Neutrophil (primary cell): ENCODE measurements around the gene RAB31.

Experiments
- H3K27ac ChIP-seq: fragments of 200-600 bp; sonication (generic); 2 replicates; pipeline ENCODE4 v1.5.1; 2016; ENCODE audit warnings: mild to moderate bottlenecking, moderate library complexity
- H3K27me3 ChIP-seq: fragments of 200-600 bp; sonication (generic); 2 replicates; pipeline ENCODE4 v1.6.0; 2016; ENCODE audit warnings: mild to moderate bottlenecking
- H3K36me3 ChIP-seq: fragments of 200-600 bp; sonication (generic); 2 replicates; pipeline ENCODE4 v1.5.1; 2017
- H3K4me1 ChIP-seq, 2 experiments: fragments of 200-600 bp in 1 of 2; sonication (generic) in 1 of 2; 1 replicate in 1 of 2; 2 replicates in 1 of 2; pipeline versions ENCODE4 v1.5.1 to v1.6.1; 2013 to 2016; ENCODE audit warnings: low read depth in 1 of 2, low read length in 1 of 2, mild to moderate bottlenecking in 1 of 2, moderate library complexity in 1 of 2; ENCODE audit not compliant: control insufficient read depth in 1 of 2, insufficient read depth in 1 of 2
- H3K4me3 ChIP-seq, 2 experiments: fragments of 200-600 bp in 1 of 2; sonication (generic) in 1 of 2; 1 replicate in 1 of 2; 2 replicates in 1 of 2; pipeline ENCODE4 v1.5.1; 2013 to 2016; ENCODE audit warnings: low read depth in 1 of 2, low read length in 1 of 2, mild to moderate bottlenecking in 1 of 2, moderate library complexity in 1 of 2
- H3K9me3 ChIP-seq: fragments of 200-600 bp; sonication (generic); 2 replicates; pipeline ENCODE4 v1.5.1; 2016
- TF ChIP-seq, protein P1 (sequence below): fragments of 200-600 bp; sonication (generic); IDR thresholded peaks from 2 replicates; pipeline ENCODE4 v1.5.1; 2016; ENCODE audit warnings: antibody characterized with exemption

The RAB31 gene

DNA sequence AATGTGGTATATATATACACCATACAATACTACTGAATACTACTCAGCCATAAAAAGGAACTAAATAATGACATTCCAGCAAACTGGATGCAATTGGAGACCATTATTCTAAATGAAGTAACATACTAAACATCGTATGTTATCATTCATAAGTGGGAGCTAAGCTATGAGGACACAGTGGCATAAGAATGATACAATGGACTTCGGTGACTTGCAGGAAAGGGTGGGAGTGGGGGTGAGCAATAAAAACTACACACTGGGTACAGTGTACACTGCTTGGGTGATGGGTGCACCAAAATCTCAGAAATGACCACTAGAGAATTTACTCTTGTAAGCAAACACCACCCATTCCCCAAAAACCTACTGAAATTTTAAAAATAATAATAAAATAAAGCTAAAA lies 87.9 kb downstream of the RAB31 start:
- no peaks in the 10 kb centered on the region for H3K27me3 ChIP-seq
- TF ChIP-seq, protein P1, sequence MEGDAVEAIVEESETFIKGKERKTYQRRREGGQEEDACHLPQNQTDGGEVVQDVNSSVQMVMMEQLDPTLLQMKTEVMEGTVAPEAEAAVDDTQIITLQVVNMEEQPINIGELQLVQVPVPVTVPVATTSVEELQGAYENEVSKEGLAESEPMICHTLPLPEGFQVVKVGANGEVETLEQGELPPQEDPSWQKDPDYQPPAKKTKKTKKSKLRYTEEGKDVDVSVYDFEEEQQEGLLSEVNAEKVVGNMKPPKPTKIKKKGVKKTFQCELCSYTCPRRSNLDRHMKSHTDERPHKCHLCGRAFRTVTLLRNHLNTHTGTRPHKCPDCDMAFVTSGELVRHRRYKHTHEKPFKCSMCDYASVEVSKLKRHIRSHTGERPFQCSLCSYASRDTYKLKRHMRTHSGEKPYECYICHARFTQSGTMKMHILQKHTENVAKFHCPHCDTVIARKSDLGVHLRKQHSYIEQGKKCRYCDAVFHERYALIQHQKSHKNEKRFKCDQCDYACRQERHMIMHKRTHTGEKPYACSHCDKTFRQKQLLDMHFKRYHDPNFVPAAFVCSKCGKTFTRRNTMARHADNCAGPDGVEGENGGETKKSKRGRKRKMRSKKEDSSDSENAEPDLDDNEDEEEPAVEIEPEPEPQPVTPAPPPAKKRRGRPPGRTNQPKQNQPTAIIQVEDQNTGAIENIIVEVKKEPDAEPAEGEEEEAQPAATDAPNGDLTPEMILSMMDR = no peak
- H3K9me3 ChIP-seq = no peaks in the 10 kb centered on the region

GRCh38 chr18:9796935-9797549 lies 88.9 kb downstream of the RAB31 start:
- Histone ChIP-seq H3K4me1 (peaks cover 19 to 26% of the 10 kb centered on the region in 2 experiments), H3K36me3 (peaks cover 5% of the 10 kb centered on the region), H3K27me3 (no peaks in the 10 kb centered on the region), H3K9me3 (no peaks in the 10 kb centered on the region), H3K4me3 (no peak overlapping the region), H3K27ac (peak overlapping the region; percentile 51)
- TF ChIP-seq, protein P1 = no peak

More for the DNA sequence above, 87.9 kb downstream of the RAB31 start:
- Histone ChIP-seq H3K36me3 (peaks cover 5% of the 10 kb centered on the region), H3K4me3 (no peak overlapping the region), H3K27ac (peak overlapping the region; percentile 51), H3K4me1 (peaks cover 22 to 32% of the 10 kb centered on the region in 2 experiments)

DNA sequence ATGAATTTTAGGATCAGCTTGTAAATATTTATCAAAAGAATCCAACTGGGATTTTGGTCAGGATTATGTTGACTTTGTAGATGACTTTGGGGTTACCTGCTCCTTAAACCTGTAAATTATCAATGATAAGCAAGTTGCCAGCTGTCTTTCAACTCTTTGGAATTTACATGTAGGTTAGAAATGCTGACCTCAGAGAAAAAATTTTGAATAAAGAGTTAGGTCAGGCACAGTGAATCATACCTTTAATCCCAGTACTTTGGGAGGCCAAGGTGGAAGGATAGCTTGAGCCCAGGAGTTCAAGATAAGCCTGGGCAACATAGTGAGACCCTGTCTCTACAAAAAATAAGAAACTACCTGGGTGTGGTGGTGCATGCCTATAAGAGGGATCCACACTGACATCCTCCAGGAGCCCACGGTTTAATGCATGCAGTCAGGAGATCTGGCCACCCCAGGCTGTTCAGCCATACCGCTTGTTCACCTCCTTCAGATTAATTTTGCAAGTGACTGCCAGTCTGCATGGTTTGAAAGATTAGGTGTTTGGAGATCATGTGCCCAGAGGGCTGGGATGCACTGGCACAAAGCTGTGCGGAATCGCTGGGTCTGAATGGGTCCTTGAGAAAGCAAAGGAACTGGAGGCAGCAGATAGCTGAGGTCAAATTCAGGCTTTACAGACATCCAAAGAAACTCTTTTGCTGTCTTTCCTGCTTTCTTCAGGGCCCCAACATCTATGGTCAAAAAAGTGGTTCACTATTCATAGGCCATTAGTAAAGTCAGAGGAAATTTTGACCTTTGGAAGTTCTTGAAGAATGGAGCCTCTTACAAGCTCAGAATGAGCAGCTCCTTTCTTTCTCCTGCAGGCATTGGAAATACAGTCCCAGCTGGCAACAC lies 94.3 kb downstream of the RAB31 start:
- no peaks in the 10 kb centered on the region for H3K9me3 ChIP-seq
- H3K36me3 ChIP-seq = peaks cover 8% of the 10 kb centered on the region
- TF ChIP-seq, protein P1 = no peak
- peak overlapping the region; percentile 92 for H3K27ac ChIP-seq
- no peak overlapping the region for H3K4me3 ChIP-seq
- H3K27me3 ChIP-seq = no peaks in the 10 kb centered on the region
- peaks cover 32 to 34% of the 10 kb centered on the region in 2 experiments for H3K4me1 ChIP-seq

DNA sequence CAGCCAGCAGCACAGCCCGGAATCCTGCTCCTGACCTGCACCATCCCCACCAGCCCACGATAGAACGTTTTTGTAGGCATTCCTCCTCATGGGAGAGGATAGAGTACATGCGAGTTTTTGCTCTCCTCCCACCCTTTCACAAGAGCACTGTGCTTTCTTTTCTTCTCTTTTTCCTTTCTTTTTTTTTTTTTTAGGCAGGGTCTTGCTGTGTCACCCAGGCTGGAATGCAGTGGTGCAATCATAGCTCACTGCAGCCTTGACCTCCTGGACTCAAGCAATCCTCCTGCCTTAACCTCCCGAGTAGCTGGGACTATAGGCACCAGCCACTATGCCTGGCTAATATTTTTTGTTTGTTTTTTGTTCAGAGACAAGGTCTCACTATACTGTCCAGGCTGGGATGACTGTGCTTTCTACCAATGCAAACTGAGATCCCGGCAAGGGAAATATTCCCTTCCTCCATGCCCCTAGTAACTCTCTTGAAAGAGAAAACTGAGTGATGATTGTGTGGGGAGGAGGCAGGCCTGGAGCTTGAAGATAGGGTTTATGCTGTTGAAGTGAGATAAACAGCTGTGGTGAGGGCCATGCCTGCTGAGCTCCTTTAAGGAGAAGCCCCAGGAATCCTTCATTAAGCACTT lies 95.1 kb downstream of the RAB31 start:
- TF ChIP-seq, protein P1 = no peak

GRCh38 chr18:9803698-9804516 lies 95.8 kb downstream of the RAB31 start:
- Histone ChIP-seq H3K36me3 (peaks cover 9% of the 10 kb centered on the region), H3K9me3 (no peaks in the 10 kb centered on the region), H3K27ac (peak overlapping the region; percentile 92), H3K27me3 (no peaks in the 10 kb centered on the region), H3K4me1 (peaks cover 34 to 35% of the 10 kb centered on the region in 2 experiments), H3K4me3 (peak overlapping the region; percentile 16 to 31)
- TF ChIP-seq, protein P1 = no peak

More for the DNA sequence above, 95.1 kb downstream of the RAB31 start:
- H3K27me3 ChIP-seq = no peaks in the 10 kb centered on the region
- H3K4me3 ChIP-seq = no peak overlapping the region
- peaks cover 6% of the 10 kb centered on the region for H3K36me3 ChIP-seq
- no peaks in the 10 kb centered on the region for H3K9me3 ChIP-seq
- H3K4me1 ChIP-seq = peaks cover 34 to 35% of the 10 kb centered on the region in 2 experiments
- peak overlapping the region; percentile 92 for H3K27ac ChIP-seq
